Mesenchymal stem cell (in vitro differentiated cells and primary cell): ENCODE results near the gene CHCHD1.

Experiments used
- DNase-seq: peaks from one replicate; pipeline ENCODE4 v3.0.0-alpha.2; 2013
- H2AFZ ChIP-seq: one replicate; pipeline ENCODE4 v1.6.1; 2013; ENCODE audit warnings: low read depth, mild to moderate bottlenecking, control low read depth, inconsistent platforms, low read length, moderate library complexity
- H2AK5ac ChIP-seq: 2 replicates; pipeline ENCODE4 v1.6.1; 2013; ENCODE audit warnings: low read length, moderate library complexity, mild to moderate bottlenecking, inconsistent platforms; ENCODE audit not compliant: severe bottlenecking
- H2BK120ac ChIP-seq: one replicate; pipeline ENCODE4 v1.6.1; 2013; ENCODE audit warnings: low read depth, mild to moderate bottlenecking, inconsistent platforms, low read length, moderate library complexity
- H2BK12ac ChIP-seq, 2 experiments: one replicate each; pipeline ENCODE4 v1.6.1; 2013; ENCODE audit warnings: inconsistent platforms in 2 of 2, low read length in 2 of 2, mild to moderate bottlenecking in 2 of 2, moderate library complexity in 2 of 2, control low read depth in 1 of 2
- H2BK15ac ChIP-seq: one replicate; pipeline ENCODE4 v1.6.1; 2013; ENCODE audit warnings: mild to moderate bottlenecking, low read depth, inconsistent platforms; ENCODE audit not compliant: poor library complexity, severe bottlenecking
- H2BK5ac ChIP-seq: 2 replicates; pipeline ENCODE4 v1.6.1; 2013; ENCODE audit warnings: low read depth, mild to moderate bottlenecking, low read length, control low read depth, inconsistent platforms; ENCODE audit not compliant: poor library complexity, severe bottlenecking
- H3K14ac ChIP-seq, 2 experiments: one replicate each; pipeline ENCODE4 v1.6.1; 2013; ENCODE audit warnings: inconsistent platforms in 2 of 2, low read length in 2 of 2, control low read depth in 1 of 2, mild to moderate bottlenecking in 1 of 2, moderate library complexity in 1 of 2
- H3K18ac ChIP-seq, 2 experiments: one replicate each; pipeline ENCODE4 v1.6.1; 2013; ENCODE audit warnings: inconsistent platforms in 2 of 2, low read length in 2 of 2, control low read depth in 1 of 2, low read depth in 1 of 2, mild to moderate bottlenecking in 1 of 2
- H3K23ac ChIP-seq, 2 experiments: one replicate each; pipeline ENCODE4 v1.6.1; 2013; ENCODE audit warnings: inconsistent platforms in 2 of 2, low read length in 2 of 2, mild to moderate bottlenecking in 2 of 2, moderate library complexity in 2 of 2, control low read depth in 1 of 2
- H3K27ac ChIP-seq: 2 replicates; pipeline ENCODE4 v1.5.1; 2013; ENCODE audit warnings: mild to moderate bottlenecking, moderate library complexity, low read length, control low read depth, inconsistent platforms; ENCODE audit not compliant: poor library complexity, severe bottlenecking
- H3K27me3 ChIP-seq, 2 experiments: 2 replicates each; pipeline versions ENCODE4 v1.6.1 to v1.7.0; 2013; ENCODE audit warnings: low read length in 2 of 2, mild to moderate bottlenecking in 2 of 2, moderate library complexity in 2 of 2, control low read depth in 1 of 2, inconsistent platforms in 1 of 2; ENCODE audit not compliant: control insufficient read depth in 1 of 2, insufficient read depth in 1 of 2
- H3K36me3 ChIP-seq, 2 experiments: 2 replicates each; pipeline versions ENCODE4 v1.6.1 to v1.7.0; 2013; ENCODE audit warnings: low read length in 2 of 2, control low read depth in 1 of 2, inconsistent platforms in 1 of 2, low read depth in 1 of 2, mild to moderate bottlenecking in 1 of 2; ENCODE audit not compliant: insufficient read depth in 2 of 2, control insufficient read depth in 1 of 2
- H3K4ac ChIP-seq, 2 experiments: one replicate each; pipeline ENCODE4 v1.6.1; 2013; ENCODE audit warnings: inconsistent platforms in 2 of 2, low read length in 2 of 2, mild to moderate bottlenecking in 2 of 2, moderate library complexity in 2 of 2, control low read depth in 1 of 2, low read depth in 1 of 2
- H3K4me1 ChIP-seq: 2 replicates; pipeline ENCODE4 v1.6.1; 2013; ENCODE audit warnings: low read depth, low read length, control low read depth; ENCODE audit not compliant: control insufficient read depth, insufficient read depth
- H3K4me2 ChIP-seq: 2 replicates; pipeline ENCODE4 v1.6.1; 2013; ENCODE audit warnings: low read length, mild to moderate bottlenecking, inconsistent platforms; ENCODE audit not compliant: poor library complexity, severe bottlenecking
- H3K4me3 ChIP-seq, 2 experiments: 2 replicates each; pipeline versions ENCODE4 v1.5.1 to v1.7.0; 2013; ENCODE audit warnings: low read length in 2 of 2, mild to moderate bottlenecking in 2 of 2, control low read depth in 1 of 2, low read depth in 1 of 2; ENCODE audit not compliant: insufficient read depth in 1 of 2
- H3K79me1 ChIP-seq: replicated peaks from 2 replicates; pipeline ENCODE4 v1.6.1; 2013; ENCODE audit warnings: mild to moderate bottlenecking, control low read depth, low read length, inconsistent platforms; ENCODE audit not compliant: poor library complexity, severe bottlenecking
- H3K9ac ChIP-seq: 2 replicates; pipeline ENCODE4 v1.7.0; 2013; ENCODE audit warnings: mild to moderate bottlenecking, low read length, moderate library complexity
- H3K9me3 ChIP-seq: 2 replicates; pipeline ENCODE4 v1.7.0; 2013; ENCODE audit warnings: mild to moderate bottlenecking, low read length; ENCODE audit not compliant: control insufficient read depth
- H4K8ac ChIP-seq: one replicate; pipeline ENCODE4 v1.6.1; 2013; ENCODE audit warnings: inconsistent platforms, mild to moderate bottlenecking, low read length, moderate library complexity
- H4K91ac ChIP-seq: one replicate; pipeline ENCODE4 v1.6.1; 2013; ENCODE audit warnings: mild to moderate bottlenecking, low read length, inconsistent platforms
- WGBS: methylation state at CpG from one replicate; pipeline ENCODE4 v1.1.7; 2013; ENCODE audit warnings: mixed read lengths; 5-methylcytosine and 5-hydroxymethylcytosine counted together

The CHCHD1 gene

GRCh38 chr10:73803680-73804286 lies 21.9 kb downstream of the CHCHD1 start:
- H3K18ac ChIP-seq: no peak overlapping the region
- H3K9me3 ChIP-seq: no peaks in the 10 kb centered on the region
- H3K9ac ChIP-seq: no peak overlapping the region
- H2BK120ac ChIP-seq: no peak overlapping the region
- no peak overlapping the region for H2BK12ac ChIP-seq
- no peak for DNase-seq
- no peak overlapping the region for H3K4me3 ChIP-seq
- H2AFZ ChIP-seq: no peak overlapping the region
- no peak overlapping the region for H3K4me2 ChIP-seq
- H3K4me1 ChIP-seq: peaks cover 2% of the 10 kb centered on the region
- no peak overlapping the region for H2AK5ac ChIP-seq
- no peak overlapping the region for H3K27ac ChIP-seq
- peaks cover 24% of the 10 kb centered on the region for H3K79me1 ChIP-seq
- no peak overlapping the region for H3K4ac ChIP-seq
- no peak overlapping the region for H4K91ac ChIP-seq
- no peak overlapping the region for H3K14ac ChIP-seq
- no peaks in the 10 kb centered on the region for H3K27me3 ChIP-seq
- H3K23ac ChIP-seq: no peak overlapping the region
- H2BK15ac ChIP-seq: no peak overlapping the region
- peak overlapping the region; percentile 32 for H4K8ac ChIP-seq
- no peak overlapping the region for H2BK5ac ChIP-seq
- H3K36me3 ChIP-seq: peaks cover 87 to 96% of the 10 kb centered on the region in 2 experiments

- Histone ChIP-seq H4K91ac (no peak overlapping the region), H2BK15ac (no peak overlapping the region), H3K23ac (no peak overlapping the region), H3K9ac (peak overlapping the region; percentile 24), H2BK12ac (no peak overlapping the region), H4K8ac (no peak overlapping the region), H3K27me3 (no peaks in the 10 kb centered on the region), H2AFZ (no peak overlapping the region), H3K36me3 (peaks cover 61 to 85% of the 10 kb centered on the region in 2 experiments), H2BK120ac (no peak overlapping the region), H3K4ac (no peak overlapping the region), H3K4me3 (peak overlapping the region in 1 of 2 experiments; percentile 56), H2AK5ac (no peak overlapping the region), H3K27ac (no peak overlapping the region), H2BK5ac (no peak overlapping the region), H3K14ac (no peak overlapping the region), H3K18ac (no peak overlapping the region), H3K9me3 (no peaks in the 10 kb centered on the region), H3K79me1 (peaks cover 33% of the 10 kb centered on the region), H3K4me2 (no peak overlapping the region), H3K4me1 (peaks cover 4% of the 10 kb centered on the region)
- WGBS: 95% methylated on average over 14 of the region's 14 CpGs
- DNase-seq: no peak
Measured at GRCh38 chr10:73806176-73806950, 24.5 kb downstream of the CHCHD1 start.

- Histone ChIP-seq H2AK5ac (no peak overlapping the region), H3K23ac (no peak overlapping the region), H4K8ac (no peak overlapping the region), H3K27me3 (no peaks in the 10 kb centered on the region), H3K14ac (no peak overlapping the region), H3K4me1 (peaks cover 4% of the 10 kb centered on the region), H3K36me3 (peaks cover 51 to 74% of the 10 kb centered on the region in 2 experiments), H3K9ac (no peak overlapping the region), H3K4me2 (no peak overlapping the region), H2AFZ (no peak overlapping the region), H2BK5ac (no peak overlapping the region), H2BK120ac (no peak overlapping the region), H3K18ac (no peak overlapping the region), H3K4me3 (peak overlapping the region in 1 of 2 experiments; percentile 56), H3K27ac (no peak overlapping the region), H4K91ac (no peak overlapping the region), H3K9me3 (no peaks in the 10 kb centered on the region), H2BK15ac (no peak overlapping the region), H3K4ac (no peak overlapping the region), H2BK12ac (no peak overlapping the region), H3K79me1 (peaks cover 33% of the 10 kb centered on the region)
- WGBS: 98% methylated on average over 14 of the region's 14 CpGs
- no peak for DNase-seq
Measured at GRCh38 chr10:73807471-73807870, 25.6 kb downstream of the CHCHD1 start.

- peaks cover 51 to 74% of the 10 kb centered on the region in 2 experiments for H3K36me3 ChIP-seq
- no peak overlapping the region for H4K91ac ChIP-seq
- 98% methylated on average over 16 of the region's 16 CpGs for WGBS
- H3K4ac ChIP-seq: no peak overlapping the region
- no peak overlapping the region for H2AFZ ChIP-seq
- H2BK12ac ChIP-seq: no peak overlapping the region
- no peak overlapping the region for H2BK120ac ChIP-seq
- H3K9me3 ChIP-seq: no peaks in the 10 kb centered on the region
- H3K27ac ChIP-seq: no peak overlapping the region
- H3K23ac ChIP-seq: no peak overlapping the region
- peaks cover 33% of the 10 kb centered on the region for H3K79me1 ChIP-seq
- DNase-seq: no peak
- H3K27me3 ChIP-seq: no peaks in the 10 kb centered on the region
- no peak overlapping the region for H3K18ac ChIP-seq
- no peak overlapping the region for H3K4me3 ChIP-seq
- H3K14ac ChIP-seq: no peak overlapping the region
- H3K4me2 ChIP-seq: no peak overlapping the region
- peak overlapping the region; percentile 81 for H3K9ac ChIP-seq
- no peak overlapping the region for H2BK5ac ChIP-seq
- peaks cover 4% of the 10 kb centered on the region for H3K4me1 ChIP-seq
- no peak overlapping the region for H2BK15ac ChIP-seq
- H4K8ac ChIP-seq: no peak overlapping the region
- H2AK5ac ChIP-seq: no peak overlapping the region
Measured at GRCh38 chr10:73808021-73808815, 26.4 kb downstream of the CHCHD1 start.
